ENCODE results near the gene FMC1.
"Not testable (repeated sequence)": the region's sequence is repeated elsewhere in the genome, so short reads cannot be mapped to it uniquely, and the experiment has no call there.

The FMC1 gene

DNA sequence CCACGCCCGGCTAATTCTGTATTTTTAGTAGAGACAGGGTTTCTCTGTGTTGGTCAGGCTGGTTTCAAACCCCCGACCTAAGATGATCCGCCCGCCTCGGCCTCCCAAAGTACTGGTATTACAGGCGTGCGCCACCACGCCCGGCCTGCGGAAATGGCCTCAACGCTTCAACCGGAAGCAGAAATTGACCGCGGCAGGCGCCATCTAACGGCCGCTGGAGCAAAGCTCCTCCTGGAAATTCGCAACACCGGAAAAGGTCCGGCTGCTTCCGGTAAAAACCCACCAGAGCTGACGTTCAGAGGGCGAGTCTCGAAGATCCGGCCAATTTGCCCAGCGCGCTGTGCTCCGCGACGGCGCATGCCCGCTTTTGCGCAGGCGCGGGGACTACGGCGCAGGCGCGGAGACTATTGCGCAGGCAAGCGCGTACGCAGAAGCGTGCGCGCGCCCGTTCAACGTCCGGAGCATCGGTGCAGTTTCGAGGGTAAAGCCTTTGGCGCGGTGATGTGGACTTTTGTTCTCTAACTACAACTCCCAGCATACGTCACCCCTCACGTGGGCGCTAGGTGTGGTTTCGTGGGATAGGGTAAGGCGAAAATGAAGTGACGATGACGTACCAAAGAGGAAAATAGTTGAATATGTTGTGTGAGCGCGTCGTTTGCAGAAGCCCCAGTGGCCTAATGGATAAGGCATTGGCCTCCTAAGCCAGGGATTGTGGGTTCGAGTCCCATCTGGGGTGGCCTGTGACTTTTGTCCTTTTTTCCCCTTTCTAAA lies 915 bp upstream of the FMC1 start:
- DNase-seq (ENCODE audit: low read depth in 2 of 2, low spot score in 1 of 2), result peak; percentile 95 to 96

DNA sequence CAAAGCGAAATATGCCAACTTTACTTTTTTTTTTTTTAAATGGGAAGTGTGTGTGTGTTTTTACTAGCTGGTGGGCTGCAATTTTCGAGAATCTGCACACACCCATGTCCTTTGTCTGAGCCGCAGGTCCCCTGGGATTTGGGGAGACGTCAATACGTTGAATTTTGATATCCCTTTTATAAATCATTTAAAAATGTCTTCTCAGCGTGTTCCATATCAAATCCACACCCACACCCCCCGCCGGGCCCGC lies 404 bp upstream of the FMC1 start:
- no peak for DNase-seq (ENCODE audit: low read depth in 2 of 2, low spot score in 1 of 2)

DNA sequence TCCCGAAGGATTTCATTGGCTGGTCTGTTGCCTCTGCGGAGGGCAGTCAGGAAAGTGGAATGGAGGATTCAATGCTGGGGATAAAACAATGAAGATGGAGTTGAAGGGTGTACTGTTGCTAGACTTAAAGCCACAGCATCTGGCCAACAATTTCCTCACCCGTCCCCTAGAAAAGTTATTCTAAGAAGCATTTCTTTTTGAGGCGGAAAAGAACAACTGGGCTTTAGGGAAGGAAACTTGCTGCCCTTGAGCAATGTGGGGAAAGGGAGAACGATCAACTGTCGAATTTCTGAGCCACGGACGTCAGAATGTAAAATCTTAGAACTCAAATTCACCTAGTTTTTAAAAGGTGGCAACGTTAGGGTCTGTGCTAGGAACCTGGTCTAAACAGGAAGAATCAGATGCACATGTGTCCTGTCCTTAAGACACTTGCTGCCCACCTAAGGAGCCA lies 664 bp downstream of the FMC1 start:
- DNase-seq (ENCODE audit: low read depth in 2 of 2, low spot score in 1 of 2), result no peak

DNA sequence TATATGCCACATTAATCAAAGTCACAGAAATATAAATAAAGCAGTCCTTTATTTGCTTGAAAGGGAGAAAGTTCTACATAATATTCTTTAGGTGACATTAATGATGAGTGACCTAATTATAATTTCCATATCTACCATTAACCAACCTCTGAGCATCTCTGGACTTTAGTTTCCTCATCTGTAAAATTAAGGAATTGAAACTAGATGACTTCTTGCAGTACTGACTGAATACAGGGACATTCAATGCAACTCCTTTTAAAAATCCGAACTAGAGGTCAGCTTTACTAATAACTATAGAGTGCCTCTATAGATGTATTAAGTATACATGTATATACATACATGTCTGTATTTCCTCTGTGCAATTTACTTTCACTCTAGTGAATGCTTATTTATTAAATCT lies 3.9 kb downstream of the FMC1 start:
- no peak for DNase-seq (ENCODE audit: low read depth in 2 of 2, low spot score in 1 of 2)

DNA sequence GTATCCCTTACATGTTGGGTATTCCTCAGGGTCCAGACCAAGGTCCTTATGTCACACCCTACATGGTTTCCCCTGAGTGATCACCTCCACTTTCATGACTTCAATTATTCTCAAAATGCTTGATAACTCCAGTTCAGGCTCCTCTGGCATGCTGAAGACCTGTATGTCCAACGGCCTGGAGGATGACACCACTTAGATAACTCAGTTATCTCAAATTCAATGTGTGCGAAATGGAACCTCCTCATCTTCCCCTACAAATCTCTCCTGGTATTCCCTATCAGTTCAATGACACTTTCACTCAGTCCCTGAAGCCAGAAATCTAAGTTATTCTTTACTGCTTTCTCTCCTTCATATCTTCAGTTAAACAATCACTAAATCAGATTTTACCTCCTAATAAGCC lies 9.9 kb downstream of the FMC1 start:
- no peak for DNase-seq (ENCODE audit: low read depth in 2 of 2, low spot score in 1 of 2)

DNA sequence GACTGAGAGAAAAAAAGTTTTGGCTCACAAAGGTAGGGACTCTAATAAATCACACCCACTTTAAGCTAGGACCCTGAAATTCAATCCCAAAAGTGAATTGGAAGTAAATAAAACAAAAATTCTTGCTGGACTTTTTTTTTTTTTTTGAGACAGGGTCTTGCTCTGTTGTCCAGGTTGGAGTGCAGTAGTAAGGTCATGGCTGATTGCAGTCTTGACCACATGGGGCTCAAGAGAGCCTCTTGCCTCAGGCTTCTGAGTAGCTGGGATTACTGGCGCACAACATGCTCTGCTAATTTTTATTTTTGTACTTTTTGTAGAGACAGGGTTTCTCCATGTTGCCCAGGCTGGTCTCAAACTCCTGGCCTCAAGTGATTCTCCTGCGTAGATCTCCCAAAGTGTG lies 13.6 kb downstream of the FMC1 start:
- no peak for DNase-seq (ENCODE audit: low read depth in 2 of 2, low spot score in 1 of 2)

DNA sequence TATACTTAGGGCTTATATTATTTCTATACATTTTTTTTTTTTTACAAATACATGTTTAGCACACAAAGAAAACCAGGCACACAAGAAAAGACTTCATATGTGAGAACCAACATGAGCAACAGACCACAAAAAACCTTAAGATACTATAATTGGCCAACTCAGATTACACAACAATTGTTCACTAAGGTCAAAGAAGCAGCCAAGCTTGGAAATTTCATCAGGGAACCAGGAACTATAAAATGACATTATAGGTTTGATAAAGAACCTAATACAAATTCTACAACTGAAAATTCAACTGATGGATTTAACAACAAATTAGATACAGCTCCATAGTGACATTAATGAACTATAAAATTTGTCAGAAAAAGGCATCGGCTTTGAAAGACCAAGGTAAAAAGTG lies 14.2 kb downstream of the FMC1 start:
- no peak for DNase-seq (ENCODE audit: low read depth in 2 of 2, low spot score in 1 of 2)

DNA sequence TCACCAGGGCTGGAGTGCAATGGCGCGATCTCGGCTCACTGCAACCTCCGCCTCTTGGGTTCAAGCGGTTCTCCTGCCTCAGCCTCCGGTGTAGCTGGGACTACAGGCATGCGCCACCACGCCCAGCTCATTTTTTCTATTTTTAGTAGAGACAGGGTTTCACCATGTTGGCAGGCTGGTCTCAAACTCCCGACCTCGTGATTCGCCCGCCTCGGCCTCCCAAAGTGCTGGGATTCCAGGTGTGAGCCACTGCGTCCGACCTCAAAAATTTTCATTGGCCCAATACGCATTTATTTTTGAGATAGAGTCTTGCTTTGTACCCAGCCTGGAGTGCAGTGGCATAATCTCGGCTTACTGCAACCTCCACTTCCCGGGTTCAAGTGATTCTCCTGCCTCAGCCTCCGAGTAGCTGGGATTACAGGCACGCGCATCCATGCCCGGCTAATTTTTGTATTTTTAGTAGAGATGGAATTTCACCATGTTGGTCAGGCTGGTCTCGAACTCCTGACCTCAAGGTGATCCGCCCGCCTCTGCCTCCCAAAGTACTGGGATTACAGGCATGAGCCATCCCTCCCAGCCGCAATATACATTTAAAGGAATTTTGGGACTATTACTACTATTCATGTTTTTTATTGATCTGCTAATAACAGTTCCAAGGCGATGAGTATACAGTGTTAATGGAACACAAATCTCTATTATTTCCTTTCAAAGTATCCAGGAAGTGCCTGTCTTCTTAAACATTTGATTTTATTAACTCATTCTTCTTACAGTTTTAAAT lies 16.8 kb downstream of the FMC1 start:
- DNase-seq (ENCODE audit: low read depth in 2 of 2, low spot score in 1 of 2), result not testable (repeated sequence)

DNA sequence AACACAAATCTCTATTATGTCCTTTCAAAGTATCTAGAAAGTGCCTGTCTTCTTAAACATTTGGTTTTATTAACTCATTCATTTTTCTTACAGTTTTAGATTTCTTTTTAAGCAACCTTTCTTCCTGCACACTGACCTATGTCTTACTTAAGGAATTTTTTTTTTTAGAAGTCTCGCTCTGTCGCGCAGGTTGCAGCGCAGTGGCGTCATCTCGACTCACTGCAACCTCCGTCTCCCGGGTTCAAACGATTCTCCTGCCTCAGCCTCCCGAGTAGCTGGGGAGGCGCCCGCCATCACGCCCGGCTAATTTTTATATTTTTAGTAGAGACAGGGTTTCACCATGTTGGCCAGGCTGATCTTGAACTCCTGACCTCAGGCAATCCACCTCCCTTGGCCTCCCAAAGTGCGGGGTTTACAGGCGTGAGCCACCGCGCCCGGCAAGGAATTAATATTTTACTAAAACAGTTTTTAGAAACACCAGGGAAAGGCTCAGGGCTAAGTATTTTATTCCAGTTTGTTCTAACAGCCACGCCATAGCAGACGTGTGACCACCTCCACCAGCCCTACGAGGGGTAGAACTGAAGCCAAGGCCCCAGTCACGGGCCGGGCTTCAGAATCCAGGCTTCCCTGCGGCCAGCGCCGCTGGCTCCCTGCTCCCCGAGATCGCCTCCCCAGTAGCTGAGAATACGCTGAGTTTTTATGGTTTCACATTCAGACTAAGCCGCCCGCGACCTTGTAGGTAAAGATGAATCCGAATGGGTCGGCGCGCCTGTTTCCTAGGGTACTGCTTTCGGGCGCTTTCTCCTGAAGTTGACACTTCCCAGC lies 17.6 kb downstream of the FMC1 start:
- no peak for DNase-seq (ENCODE audit: low read depth in 2 of 2, low spot score in 1 of 2)

DNA sequence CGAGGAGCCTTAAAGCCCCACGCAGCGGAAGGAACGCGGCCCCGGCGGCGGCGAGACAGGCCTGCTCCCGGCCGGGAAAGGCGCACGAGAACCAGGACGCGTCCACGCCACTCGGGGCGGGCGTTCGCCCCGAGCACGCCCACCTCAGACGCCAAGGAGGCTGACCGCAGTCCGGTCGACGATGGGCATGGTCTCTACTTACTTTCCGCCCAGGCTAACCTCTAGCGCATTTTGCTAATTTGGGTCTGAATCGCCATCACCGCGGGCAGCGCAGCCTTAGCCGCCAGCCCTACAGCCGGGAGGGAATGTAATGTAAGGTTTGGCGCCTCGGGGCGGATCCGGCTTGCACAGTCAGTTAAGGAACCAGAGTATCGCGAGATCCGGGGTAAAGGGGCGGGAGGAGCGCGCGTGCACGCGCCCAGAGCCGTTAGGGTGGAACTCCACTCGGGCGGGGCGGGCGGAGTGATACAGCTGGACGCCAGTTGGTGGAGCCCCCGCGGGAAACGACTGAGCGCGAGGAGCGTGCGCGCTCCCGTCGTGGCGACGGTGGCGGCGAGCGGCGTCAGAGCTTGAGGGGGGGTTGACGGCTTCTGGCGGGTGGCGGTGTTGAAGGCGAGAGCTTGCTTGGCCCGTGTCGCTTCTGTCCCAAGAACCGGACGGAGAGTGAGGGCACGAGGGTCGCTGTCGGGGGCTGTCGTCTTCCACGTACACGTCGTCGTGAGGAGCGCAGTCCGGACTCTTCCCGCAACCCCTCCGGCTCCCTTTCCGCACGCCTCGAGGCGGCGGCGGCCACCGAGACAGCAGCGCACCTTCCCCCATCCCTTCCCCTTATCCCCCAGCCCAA lies 18.5 kb downstream of the FMC1 start, which contains the start of gene LUC7L2:
LUC7L2 (plus strand) TSS at position 529 of the 844 bp plus-strand sequence. CDS start 368 bp downstream, outside the sequence.
- peak; percentile 99 to 100 for DNase-seq (ENCODE audit: low read depth in 2 of 2, low spot score in 1 of 2)

DNA sequence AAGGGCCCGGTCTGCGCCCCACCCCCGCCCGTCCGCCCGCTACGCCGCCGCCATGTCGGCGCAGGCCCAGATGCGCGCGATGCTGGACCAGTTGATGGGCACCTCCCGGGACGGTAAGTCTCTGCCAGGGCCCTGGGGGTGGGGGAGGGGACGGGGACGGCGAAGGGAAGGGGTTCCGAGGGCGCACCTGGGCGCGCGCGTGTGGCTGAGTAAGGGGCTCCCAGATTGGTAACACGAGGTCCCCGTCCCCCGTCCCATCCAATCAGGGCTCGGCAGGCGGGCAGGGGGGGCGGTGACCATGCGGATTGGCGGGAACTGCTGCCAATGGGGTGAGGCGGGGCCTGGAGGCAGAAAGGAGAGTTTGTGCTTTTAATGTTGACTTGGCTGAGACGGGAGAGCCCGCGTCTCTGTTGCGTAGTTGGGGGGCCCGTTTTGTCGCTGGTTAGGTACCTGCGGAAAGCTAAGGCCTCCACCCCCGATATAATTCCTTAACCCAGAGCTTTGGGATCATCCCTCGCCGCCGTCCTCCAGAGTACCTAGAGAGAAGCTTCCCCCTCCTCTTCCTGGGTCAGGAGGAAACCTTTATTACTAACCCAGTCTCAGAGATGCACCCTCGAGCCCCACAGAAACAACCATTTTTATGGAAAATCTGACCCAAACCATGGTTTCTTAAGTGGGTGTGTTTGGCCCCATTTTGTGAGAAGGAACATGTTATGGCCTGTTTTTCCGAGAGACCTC lies 19.2 kb downstream of the FMC1 start:
- peak; percentile 88 to 97 for DNase-seq (ENCODE audit: low read depth in 2 of 2, low spot score in 1 of 2)

DNA sequence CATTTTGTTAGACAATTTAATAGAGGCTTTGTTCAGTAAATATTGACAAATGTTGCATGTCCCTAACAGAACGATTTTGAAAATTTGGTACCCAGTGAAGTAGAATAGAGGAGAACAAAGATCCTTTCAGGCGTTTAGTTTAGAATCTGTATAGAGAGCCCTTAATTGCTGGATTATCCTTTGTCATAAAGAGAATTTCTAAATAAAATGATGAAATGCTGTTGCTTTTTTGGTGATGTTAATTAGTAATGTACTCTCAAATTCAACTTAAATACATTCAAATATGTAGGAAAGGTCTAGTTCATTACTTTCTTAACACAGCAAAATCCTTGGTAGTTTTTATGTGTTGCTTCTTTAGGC lies 19.8 kb downstream of the FMC1 start:
- no peak for DNase-seq (ENCODE audit: low read depth in 2 of 2, low spot score in 1 of 2)

DNA sequence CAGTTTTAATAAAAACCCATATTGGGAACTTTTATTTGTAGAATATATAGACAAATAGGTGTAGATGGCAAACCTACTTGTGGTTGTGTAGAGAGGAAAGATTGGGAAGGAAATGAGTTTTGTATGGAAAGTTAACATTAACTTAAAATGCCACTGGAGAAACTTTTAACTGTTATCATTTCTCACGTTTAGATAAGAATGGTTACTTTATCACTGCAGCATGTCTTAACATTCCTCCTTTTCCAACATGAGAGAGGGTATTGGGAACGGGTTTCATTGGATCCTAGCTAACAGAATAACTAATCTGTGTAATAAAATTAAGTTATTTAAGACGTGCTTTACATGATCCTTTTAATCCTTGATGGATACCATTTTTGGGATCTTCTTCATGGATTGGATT lies 20.4 kb downstream of the FMC1 start:
- no peak for DNase-seq (ENCODE audit: low read depth in 2 of 2, low spot score in 1 of 2)

DNA sequence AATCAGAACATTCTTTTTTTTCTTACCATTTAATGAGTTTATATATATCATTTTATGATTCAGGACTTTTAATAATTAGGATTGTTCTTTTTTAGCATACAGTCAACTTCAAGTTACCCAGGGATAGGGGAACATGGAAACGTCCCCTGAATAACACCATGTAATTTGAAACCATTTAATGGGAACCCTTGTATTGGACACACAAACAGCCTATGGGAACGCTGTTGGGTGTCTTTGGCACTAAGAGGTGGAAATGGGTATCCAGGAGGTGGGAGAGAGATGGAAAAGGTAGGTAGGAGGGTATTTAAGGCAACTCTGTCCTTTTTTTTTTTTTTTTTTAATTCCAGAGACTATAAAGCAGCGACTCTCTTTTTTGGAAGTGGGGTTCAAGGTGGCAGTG lies 21.2 kb downstream of the FMC1 start:
- DNase-seq (ENCODE audit: low read depth in 2 of 2, low spot score in 1 of 2), result no peak

DNA sequence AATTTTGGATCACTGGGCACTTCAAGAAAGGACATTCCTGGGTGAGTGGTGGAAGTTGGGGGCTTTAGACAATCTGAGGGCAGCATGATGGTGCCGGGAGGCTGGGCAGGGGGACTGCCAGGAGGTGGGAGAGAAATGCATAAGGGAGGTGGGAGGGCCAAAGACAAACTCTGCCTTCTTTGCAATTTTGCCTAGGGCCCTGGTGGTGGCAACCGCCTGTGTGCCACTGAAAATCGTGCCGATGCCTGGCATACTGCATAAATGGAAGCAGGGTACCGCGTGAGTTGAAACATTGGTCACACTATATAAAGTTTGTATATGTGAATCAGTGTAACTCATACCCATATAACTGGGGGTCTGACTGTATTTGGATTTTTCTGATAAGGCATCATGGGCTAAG lies 21.8 kb downstream of the FMC1 start:
- no peak for DNase-seq (ENCODE audit: low read depth in 2 of 2, low spot score in 1 of 2)

DNA sequence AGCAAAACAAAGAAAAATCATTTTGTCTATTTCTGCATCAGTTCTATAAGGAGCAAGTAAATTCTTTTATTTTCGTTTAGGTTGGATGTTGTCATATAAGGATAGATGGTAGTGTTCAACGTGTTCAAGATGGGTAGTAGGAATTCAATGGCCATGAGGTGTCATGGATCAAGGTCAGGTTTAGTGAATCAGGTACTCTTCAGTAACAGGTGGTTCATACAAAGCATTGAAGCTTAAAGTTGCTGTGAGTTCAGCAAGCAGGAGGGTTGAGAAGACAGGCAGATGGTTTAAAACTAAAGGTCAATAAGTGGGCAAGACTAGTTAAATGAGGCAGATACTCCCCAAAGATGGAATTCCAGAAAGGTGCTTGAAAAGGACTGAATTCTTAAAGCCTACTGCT lies 24.2 kb downstream of the FMC1 start:
- DNase-seq (ENCODE audit: low read depth in 2 of 2, low spot score in 1 of 2), result no peak

DNA sequence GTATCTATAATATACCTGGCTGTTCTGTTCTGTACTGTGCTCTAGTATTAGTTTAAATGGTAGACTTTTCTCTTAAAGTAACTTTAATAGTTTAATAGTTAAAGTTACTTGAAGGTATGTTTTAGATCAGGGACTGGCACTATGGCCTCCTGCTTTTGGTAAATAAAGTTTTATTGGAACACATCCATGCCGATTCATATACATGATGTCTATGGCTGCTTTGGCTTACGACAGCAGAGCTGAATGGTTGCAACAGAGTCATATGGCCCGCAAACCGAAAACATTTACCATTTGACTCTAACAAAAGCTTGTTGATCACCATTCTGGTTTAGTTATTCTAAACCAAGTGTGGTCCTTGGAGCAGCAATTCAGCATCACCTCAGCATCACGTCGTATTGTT lies 25.3 kb downstream of the FMC1 start:
- DNase-seq (ENCODE audit: low read depth in 2 of 2, low spot score in 1 of 2), result no peak

DNA sequence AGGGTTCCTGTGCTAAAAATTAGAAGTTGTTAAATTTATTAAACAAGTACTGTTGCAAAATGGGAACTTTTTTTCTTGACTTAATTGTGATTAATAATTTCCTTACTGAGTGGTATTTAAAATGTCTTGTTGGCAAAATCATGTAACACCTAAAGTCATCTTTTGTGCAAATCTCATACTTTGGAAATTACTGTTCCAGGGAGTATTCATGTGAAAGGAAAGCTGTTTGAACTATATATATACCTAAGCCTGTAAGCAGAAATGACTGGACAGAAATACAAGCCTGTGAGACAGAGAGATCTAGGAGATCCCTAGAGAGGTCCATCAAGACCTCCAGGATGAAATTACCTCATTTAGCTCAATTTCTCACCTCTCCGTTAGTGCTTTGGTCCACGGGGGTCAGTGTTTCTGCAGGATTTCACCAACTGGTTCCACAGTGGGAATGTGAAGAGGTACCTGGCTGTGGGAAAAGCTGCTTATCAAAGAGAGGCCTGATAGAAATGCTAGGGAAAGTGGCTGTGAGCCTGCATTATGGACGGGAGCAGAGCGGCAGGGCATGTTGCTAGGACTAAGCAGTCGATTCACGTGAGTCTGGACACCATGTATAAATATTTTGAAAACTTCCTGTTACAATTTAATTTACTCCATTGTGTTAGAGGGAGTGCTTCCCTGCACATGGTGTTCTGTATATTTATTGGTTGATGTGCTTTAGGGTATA lies 26.5 kb downstream of the FMC1 start:
- DNase-seq (ENCODE audit: low read depth in 2 of 2, low spot score in 1 of 2), result no peak

DNA sequence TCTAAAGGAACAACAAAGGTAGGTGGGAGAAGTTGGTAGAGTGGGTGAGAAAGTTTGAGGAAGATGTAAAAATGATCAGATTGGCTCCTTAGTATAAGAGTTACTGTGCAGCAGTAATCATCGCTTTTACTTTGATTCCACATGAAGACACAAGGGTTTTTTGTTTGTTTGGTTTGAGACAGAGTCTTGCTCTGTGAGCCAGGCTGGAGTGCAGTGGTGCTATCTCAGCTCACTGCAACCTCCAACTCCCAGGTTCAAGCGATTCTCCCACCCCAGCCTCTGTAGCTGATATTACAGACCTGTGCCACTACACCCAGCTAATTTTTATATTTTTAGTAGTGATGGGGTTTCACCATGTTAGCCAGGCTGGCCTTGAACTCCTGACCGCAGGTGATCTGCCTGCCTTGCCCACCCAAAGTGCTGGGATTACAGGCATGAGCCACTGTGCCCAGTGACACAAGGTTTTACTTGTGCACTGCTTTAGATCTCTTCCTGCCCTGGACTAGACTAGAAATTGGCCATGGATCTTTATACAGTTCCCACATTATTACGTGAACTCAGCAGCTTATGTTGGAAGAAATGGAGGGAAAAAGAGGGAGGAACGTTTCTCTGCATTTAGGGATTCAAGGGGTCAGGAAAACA lies 29.3 kb downstream of the FMC1 start:
- no peak for DNase-seq (ENCODE audit: low read depth in 2 of 2, low spot score in 1 of 2)

Measured in stimulated activated CD8-positive, alpha-beta memory T cell treated with anti-CD3 and anti-CD28 coated beads, Interleukin-4, amount 100 ng/mL, for 1 hour (primary cell).